ENCODE measurements around the gene SRCAP.

The SRCAP gene

GRCh38 chr16:30698816-30699614 lies at the start of gene SRCAP:
TSS of gene SRCAP (plus strand) at chr16:30699171. CDS start at chr16:30700825, 1,654 bp downstream.
- DNase-seq: peak; percentile 87

DNA sequence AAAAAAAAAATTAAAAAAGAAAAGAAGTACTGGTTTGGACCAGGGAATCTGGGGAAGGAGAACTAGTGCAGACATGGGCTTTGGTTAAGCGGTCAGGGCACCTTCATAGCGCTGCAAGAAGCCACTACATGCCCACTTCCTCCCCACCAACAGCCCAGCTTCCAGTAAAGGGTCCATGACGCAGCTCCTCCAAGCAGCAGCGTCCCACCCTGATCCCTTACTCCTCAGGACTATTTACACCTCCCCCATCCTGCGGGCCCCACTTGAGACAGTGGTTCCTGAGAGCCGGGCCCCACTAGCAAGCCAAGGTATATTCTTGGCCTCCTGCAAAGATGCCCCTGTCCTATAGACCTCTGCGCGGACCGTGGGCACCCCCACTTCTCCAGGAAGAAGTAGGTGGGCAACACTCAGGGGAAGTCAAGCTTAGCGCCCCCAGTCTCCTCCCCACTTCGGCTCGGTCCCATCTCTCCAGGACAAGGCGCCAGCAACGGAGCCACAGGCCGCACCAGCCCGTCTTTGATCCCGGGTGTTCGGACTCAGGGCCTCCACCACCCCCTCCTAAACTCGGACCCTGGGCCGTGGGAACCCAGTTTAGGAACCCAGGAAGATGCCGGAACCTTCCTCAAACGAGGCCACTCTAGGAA lies 49.1 kb upstream of the SRCAP start:
- DNase-seq: peak; percentile 62

DNA sequence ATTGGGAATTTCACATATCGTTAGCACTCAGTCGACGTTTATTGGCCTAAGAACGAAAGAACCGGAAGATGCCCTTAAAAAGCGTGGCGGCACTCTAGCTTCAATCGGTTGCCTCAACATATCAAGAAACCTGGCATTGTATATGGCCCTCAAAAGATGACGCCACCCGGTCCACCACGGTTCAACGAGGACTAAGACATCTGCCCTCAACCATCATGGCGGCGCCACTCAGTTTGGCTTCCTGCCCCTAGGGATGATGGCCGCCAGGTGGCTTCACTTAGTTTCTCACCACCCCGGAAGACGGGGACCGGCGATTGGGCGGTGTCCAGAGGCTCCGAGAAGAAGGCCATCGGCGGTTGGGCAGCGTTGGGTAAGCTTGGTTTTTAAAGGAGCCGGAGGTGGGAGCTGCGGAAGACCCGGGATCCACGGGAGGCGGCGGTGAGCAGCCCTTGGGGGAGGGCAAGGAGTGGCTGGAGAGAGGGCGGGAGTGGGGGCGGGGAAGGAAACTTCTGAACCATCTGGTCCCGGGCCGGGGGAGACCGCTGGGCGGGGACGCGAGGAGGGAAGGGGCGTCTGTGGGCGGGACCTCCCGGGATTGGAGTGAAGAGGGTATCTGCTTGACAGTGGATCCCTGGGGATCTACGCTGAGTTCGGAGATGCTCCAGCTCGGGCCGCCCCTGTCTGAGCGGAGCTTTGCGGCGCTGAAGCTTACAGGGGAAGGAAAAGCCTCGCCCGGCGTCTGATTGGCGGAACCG lies 48.4 kb upstream of the SRCAP start, which contains the start of gene PRR14:
TSS of gene PRR14 (plus strand) at position 592 of the 755 bp plus-strand sequence. CDS start 686 bp downstream, outside the sequence.
- peak; percentile 99 for DNase-seq

- DNase-seq: peak; percentile 87
Observed at GRCh38 chr16:30651124-30652004, 47.6 kb upstream of the SRCAP start.

- DNase-seq: no peak
Observed at GRCh38 chr16:30652005-30652296, 47.0 kb upstream of the SRCAP start.

GRCh38 chr16:30652718-30653117 lies 46.3 kb upstream of the SRCAP start:
- no peak for DNase-seq

GRCh38 chr16:30654856-30655255 lies 44.1 kb upstream of the SRCAP start:
- no peak for DNase-seq

- no peak for DNase-seq
Observed at GRCh38 chr16:30655815-30656347, 43.1 kb upstream of the SRCAP start.

DNA sequence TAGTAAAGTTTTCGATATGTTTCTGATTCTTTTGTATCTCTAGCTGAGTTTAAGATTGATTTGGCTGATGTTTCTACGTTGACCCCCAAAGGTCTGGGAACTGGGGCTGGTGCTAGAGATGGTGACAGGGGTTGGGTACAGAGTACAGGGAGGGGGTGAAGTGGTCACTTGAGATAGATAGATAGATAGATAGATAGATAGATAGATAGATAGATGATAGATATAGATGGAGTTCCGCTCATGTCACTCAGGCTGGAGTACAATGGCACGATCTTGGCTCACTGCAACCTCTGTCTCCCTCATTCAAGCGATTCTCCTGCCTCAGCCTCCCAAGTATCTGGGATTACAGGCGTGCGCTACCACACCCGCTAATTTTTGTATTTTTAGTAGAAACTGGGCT lies 42.6 kb upstream of the SRCAP start:
- no peak for DNase-seq

DNA sequence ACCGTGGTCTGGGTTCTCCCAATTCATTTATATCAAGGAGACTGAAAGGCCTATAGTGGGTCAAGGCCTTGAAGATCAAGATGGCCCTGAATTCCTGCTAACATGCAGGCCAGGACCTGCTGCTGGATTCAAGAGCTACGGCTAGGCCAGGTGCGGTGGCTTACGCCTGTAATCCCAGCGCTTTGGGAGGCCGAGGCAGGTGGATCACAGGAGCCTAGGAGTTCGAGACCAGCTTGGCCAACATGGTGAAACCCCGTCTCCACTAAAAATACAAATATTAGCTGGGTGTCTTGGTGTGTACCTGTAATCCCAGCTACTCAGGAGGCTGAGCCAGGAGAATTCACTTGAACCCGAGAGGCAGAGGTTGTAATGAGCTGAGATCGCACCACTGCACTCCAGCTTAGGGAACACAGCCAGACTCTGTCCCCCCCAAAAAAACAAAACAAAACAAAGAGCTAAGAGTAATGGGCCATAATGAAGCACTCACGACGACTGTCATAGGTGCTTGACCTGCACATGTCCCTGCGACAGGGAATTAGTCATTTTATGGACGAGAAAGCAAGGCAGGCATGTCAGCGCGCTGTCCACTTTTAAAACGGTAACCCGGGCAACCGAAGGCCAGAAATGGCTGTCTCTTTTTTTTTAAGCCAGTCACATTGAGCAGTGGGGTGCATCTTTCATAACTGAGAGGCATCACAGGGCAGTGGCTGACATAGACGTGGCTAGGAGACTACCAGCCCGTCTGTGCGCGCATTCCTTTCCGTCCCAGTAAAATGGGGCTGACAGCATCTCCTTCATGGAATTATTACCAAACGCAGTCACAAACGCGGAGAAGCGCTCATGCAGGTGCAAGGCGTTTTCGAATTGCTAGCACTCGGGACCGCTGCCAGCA lies 41.8 kb upstream of the SRCAP start:
- no peak for DNase-seq

GRCh38 chr16:30657866-30658730 lies 40.9 kb upstream of the SRCAP start, which contains the start of gene FBRS:
TSS of gene FBRS (plus strand) at chr16:30658431. CDS start at chr16:30659519, 1,088 bp downstream.
- DNase-seq: peak; percentile 100

DNA sequence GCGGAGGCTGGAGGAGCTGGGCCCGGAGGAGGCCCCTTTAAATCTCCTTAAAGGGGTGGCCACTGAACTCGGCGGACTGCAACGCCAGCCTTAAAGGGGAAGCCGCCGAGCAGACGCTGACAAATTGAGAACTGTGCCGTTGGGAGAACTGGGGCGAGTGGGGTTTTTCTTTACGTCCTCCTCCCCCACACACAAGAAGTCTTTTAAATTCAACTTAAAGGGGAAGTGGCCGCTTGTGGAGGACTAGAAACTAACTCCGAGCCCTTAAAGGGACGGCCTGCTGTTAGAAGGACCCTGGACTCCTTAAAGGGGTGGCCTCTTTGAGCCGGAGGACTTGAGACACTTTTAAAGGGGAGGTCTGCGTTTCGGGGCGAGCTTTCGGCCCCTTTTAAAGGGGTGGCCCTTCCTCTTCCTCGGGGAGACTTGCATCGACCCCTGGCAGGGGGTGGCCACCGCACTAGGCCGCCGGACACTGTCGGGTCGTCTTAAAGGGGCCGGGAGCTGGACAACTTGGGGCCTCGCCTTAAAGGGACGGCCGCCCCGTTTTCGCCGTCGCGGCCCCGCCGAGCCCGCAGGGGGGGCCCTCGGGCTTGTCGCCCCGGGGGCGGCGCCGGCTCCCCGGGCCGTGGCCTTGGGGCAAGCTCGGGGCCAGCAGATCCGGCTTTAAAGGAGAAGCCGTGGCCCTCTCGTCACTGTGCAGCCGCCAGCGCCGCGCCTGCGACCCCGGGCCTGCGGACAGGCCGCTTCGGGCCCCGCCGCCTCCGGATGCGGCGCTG lies 40.1 kb upstream of the SRCAP start:
- no peak for DNase-seq

DNA sequence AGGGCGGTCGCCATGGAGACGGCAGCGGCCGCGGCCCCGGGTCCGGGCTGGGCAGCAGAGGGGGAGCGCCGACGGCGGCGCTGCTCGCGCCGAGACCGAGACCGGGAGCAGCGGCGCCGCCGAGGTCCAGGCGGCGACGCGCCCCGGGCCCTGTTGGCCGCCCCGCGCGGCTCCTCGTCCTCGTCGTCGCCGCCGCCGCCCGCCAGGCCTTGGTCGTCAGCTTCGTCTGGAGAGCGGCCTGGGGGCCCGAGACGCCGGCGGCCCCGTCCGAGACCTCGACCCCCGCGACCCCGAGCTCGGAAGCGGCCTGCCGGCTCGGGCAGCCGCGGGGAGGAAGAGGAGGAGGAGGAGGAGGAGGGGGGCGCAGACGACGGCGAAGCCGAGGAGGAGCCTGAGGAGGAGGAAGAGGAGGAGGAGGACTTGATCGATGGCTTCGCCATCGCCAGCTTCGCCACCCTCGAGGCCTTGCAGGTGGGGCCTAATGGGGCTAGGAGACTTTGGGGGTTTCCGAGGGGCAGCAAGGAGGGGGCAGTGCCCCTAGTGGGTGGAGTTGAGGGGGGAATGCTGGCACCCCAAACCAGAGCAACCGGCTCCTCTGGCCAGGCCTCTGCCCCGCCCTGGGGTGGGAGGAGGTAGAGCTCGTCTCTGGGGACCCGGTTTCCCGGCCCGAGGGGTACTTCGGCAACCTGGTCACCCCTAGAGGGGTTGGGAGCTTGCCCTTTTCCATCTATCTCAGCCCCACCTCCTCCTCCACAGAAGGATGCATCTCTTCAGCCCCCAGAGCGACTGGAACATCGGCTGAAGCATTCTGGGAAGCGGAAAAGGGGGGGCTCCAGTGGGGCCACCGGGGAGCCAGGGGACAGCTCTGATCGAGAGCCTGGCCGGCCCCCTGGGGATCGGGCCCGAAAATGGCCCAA lies 39.2 kb upstream of the SRCAP start:
- peak; percentile 78 for DNase-seq

GRCh38 chr16:30660424-30661261 lies 38.3 kb upstream of the SRCAP start:
- peak; percentile 86 for DNase-seq

GRCh38 chr16:30662449-30662848 lies 36.5 kb upstream of the SRCAP start:
- DNase-seq: no peak

DNA sequence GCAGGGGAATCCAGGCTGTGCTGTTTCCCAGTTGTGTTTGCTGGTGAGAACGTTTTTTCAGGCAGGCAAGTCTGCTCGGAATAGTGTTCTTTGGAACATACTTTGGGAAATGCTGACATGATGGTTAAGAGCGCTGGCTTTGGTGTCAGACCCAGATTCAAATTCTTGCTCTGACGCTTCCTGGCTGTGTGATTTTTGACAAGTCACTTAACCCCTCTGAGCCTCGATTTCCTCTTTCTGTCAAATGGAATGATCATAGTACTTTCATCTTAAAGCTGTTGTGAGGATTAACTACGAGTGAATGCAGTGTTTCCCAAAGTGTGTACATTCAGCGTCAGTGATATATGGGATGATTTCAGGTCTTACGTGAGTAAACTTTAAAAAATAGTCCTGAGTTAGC lies 35.9 kb upstream of the SRCAP start:
- no peak for DNase-seq

DNA sequence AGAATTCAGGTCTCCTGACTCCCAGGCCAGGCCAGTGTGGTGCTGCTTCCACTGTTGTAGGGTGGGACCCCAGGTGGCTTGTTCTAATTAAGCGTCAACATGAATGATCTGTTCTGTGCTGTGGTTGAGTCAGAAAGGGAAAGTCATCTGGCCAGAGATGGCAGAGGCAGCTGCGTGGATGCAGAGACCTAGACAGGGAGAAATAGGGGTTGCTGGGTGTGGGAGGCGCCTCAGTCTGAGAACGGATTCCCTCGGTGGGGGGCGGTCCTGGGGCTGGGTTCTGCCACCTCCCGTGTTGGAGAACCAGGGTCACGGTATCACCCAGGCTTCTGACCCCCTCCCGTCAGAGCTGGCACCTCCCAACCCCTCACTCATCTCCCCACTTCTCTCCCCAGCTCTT lies 35.2 kb upstream of the SRCAP start:
- no peak for DNase-seq
